GM21528 (cell line): ENCODE data around the gene ANP32E.
"Not testable (repeated sequence)": the region's sequence is repeated elsewhere in the genome, so short reads cannot be mapped to it uniquely, and the experiment has no call there.

ENCODE experiments used
- ATAC-seq: cut with Tn5 transposase; IDR thresholded peaks from one replicate; pipeline ENCODE4 v1.9.1; 2021; ENCODE audit warnings: mild to moderate bottlenecking, moderate library complexity; ENCODE audit not compliant: unreplicated experiment, low FRiP score

The ANP32E gene

GRCh38 chr1:150215855-150216254, 20.1 kb downstream of the ANP32E start:
- not testable (repeated sequence) for ATAC-seq

DNA sequence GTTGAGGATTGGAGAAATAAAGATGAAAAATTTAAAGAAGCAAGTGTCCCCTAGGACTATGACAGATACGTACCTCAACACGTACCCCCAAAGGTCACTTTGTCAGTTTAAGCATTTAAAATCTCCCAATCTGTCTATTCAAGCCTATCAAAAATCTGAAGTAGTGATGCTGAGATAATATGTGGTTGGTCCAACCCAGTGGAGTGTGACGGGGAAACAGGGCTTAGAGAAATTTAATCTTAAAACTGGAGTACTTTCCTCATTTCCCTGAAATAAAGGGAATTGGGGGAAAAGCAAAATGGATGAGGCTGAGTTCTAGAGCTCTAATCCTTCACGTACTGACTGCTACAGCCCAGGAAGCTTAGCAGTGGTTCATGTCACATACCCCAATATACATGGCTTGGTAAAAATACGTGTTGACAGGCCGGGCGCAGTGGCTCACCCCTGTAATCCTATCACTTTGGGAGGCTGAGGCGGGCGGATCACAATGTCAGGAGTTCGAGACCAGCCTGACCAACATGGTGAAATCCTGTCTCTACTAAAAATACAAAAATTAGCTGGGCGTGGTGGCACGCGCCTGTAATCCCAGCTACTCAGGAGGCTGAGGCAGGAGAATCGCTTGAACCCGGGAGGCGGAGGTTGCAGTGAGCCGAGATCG, 21.7 kb downstream of the ANP32E start:
- ATAC-seq, result not testable (repeated sequence)

DNA sequence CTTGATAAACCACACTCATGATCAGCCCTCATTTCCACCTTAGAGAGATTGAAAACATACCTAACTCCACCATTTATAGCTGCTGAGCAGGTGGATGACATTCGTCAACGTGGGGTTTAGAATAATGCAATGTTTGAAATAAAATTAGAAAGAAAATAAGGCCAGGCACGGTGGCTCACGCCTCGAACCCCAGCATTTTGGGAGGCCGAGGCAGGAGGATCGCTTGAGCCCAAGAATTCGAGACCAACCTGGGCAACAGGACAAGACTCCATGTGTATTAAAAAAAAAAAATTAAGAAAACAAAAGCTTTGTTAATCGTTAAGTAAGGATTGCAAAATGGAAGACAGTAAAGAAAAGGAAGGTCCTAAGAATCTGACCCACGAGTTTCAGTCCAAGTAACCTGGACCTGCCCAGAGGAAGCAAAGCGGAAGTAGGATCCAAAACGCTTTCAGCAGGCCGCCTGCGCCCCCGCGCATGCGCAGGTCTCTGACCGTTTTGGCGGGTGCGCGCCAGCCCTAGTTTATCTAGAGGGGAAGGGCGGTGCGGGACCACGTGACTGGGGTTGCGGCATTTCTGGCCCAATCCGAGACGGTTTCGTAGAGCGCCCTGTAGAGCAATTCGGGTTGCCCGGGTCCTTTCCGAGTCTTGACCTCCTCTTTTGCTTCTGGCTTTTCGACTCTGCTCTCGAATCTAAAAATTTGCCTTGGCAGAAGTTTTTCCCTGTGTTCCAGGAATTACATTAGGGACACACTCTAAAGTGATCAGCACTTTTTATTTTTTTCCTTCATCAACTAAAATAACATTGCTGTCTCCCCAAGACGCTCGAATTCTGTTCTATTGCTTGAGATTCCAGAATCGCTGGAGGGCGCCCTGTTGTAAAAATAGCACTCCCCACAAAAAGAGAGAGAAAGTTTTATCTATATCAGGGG, 22.5 kb downstream of the ANP32E start:
- peak; percentile 93 for ATAC-seq

DNA sequence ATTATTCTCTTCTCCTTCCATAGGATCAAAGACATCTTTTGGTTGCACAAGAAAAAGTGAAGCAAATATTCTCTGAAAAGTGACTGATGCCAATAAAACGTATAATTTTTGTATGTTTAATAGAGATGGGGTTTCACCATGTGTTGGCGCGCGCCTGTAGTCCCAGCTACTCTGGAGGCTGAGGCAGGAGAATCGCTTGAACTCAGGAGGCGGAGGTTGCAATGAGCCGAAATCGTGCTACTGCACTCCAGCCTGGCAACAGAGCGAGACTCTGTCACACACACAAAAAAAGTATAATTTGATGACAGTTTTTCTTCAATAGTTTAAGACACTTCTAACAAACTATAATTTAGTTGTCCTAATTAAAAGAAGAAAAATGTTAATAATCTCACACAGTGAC, 23.8 kb downstream of the ANP32E start:
- ATAC-seq, result no peak

DNA sequence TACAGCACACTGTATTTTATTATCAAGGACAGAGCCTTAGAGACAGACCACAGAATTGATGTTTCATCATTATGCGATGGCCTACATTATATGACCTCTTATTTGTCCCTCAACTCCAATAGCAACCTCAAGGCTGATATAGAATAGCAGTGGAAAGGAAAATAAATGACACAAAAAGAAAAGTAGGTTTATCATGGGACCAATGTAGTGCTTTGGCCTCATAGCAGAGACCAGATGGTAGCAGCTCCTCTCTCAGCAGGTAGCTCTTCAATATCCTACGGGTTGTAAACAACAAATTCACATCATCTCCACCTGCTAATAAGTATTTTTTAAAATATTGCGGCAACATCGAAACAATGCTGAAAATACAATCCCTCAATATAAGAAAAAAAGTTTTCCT, 25.2 kb downstream of the ANP32E start:
- no peak for ATAC-seq

DNA sequence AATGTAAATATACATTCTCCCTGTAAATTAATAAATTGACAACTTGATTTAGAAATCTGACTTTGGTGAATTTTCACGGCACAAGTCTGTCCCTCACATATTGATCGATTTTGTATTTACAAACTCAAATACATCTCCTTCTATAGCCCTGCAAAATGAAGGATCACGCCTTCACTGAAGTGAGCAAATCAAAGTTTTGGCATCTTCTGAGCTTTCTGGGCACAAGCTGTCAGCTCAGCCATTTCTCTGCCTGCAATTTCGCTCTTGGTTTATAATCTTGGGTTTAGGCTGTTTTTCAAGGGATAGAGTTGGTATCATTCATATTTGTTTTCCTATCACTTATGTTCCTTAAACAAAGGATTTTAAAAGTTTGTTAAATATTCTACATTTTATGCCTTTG, 25.8 kb downstream of the ANP32E start:
- ATAC-seq, result no peak

- ATAC-seq, result not testable (repeated sequence)
Observed at GRCh38 chr1:150208460-150208859, 27.5 kb downstream of the ANP32E start.

- no peak for ATAC-seq
Observed at GRCh38 chr1:150207281-150207971, 28.5 kb downstream of the ANP32E start.

GRCh38 chr1:150196417-150196816, 39.5 kb downstream of the ANP32E start:
- ATAC-seq, result no peak

- no peak for ATAC-seq
Observed at GRCh38 chr1:150194381-150195031, 41.4 kb downstream of the ANP32E start.

GRCh38 chr1:150192012-150192411, 43.9 kb downstream of the ANP32E start:
- no peak for ATAC-seq

DNA sequence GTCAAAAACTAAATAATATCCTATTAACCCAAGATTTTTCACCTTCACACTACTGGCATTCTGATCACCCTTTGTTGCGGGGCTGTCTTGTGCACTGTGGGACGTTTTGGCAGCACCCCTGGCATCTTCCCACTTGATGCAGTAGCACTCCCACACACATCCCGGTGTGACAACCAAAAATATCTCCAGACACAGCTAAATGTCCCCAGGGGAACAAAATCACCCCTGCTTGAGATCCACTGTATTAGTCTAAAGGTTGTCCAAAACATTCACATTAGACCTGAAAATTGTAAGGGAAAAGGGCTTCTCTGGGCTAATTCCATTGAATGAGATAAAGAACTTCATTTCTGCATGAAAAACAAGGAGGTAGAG, 48.4 kb downstream of the ANP32E start:
- no peak for ATAC-seq

DNA sequence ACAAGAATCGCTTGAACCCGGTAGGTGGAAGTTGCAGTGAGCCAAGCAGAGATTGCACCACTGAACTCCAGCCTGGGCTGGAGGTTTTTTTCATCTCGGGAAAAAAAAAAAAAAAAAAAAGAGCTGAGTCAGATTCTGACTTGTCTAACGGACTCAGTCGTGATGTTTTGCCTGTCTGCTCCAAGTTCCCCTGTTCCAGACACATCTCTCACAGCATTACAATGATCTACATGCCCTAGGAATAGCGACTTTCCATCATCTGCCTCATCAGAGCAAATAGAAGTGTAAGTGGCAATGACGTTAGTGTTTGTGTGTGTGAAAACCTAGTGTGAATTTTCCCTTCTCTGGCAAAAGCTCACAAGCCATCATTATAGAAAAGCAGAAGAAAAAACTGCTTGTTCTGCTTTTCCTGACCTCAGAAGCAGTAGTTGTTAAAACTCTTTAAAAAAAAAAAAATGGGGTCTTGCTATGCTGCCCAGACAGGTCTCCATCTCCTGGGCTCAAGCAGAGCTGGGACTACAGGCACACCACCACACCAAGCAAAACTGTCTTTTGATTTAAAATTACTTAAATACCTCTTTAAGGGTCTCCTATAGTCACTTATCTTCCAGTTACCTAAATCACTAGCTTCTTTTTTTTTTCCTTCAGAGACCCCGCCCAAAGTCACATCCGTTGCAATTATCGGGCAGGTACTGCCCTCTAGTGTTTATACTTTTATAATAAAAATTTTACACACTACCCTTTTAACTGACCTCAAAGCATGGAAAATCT, 48.9 kb downstream of the ANP32E start:
- ATAC-seq, result no peak

- not testable (repeated sequence) for ATAC-seq
Observed at GRCh38 chr1:150186438-150186788, 49.5 kb downstream of the ANP32E start.

DNA sequence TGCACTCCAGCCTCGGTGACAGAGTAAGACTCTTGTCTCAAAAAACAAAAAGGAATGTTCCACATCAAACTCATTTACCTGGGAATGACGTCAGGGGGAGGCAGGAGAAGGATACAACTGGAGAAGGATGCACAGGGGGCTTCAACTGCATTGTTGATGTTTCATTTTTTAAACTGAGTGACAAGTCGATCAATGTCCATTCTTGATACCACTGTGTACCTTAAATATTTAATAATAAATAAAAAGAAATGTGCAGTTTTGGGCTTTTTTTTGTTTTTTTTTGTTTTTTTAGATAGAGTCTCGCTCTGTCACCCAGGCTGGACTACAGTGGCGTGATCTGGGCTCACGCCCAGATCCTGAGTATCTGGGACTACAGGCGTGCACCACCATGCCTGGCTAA, 50.4 kb downstream of the ANP32E start:
- no peak for ATAC-seq

DNA sequence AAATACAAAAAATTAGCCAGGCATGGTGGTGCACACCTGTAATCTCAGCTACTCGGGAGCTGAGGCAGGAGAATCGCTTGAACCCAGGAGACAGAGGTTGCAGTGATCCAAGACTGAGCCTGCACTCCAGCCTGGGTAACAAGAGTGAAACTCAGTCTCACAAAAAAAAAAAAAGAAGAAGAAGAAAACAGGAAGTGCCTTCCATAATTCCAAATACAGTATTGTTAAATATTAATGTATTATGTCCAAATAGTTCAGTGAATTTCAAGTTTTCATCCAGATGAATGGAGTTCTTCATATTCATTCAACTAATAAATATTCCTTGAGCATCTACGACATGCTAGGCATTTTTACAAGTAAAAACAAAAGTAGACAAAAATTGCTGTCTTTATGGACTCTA, 52.9 kb downstream of the ANP32E start:
- no peak for ATAC-seq

GRCh38 chr1:150182247-150182646, 53.7 kb downstream of the ANP32E start:
- no peak for ATAC-seq

DNA sequence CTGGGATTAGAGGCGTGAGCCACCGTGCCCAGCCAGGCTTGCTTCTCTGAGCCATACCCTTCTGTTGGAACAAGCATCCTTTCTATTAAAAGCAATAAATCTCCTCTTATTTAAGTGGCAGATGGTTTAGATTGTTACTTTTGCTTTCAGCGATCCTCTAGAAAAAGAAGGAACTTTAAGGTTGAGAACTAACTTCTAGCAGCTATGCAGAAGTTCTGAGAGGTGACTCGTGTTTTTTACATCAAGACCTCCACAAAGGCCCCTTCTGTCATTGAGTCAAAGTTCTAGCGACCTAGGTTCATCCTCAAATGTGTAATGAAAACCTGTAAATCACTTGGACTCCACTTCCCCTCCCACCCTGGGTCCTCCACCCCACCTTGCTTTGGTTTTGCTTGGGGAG, 55.4 kb downstream of the ANP32E start:
- ATAC-seq, result no peak

DNA sequence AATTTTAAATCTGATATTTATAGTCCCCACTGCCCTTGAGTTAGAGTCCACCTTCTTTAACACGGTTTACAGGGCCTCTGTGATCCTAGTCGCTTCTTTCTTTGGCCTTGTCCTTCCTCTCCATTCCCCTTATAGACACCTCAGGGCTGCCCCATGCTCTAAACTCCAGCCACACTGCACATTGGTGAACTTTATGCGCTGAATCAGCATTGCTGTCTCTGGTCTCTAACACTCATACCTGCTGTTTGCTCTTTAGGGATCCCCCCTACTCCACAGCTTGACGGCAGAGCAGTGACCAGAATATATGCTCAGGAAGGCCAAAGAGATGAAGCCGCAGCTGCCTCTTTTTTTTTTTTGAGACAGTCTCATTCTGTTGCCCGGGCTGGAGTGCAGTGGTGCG, 56.0 kb downstream of the ANP32E start:
- no peak for ATAC-seq

- ATAC-seq, result no peak
Observed at GRCh38 chr1:150178548-150178947, 57.4 kb downstream of the ANP32E start.
